HL-60 (cell line): ENCODE results near the gene RELB.

Experiments
- POLR2AphosphoS5 ChIP-seq: IDR thresholded peaks from 2 replicates; pipeline ENCODE4 v1.6.1; 2012; ENCODE audit warnings: low read depth
- TF ChIP-seq, protein P1 (sequence below): IDR thresholded peaks from one replicate; pipeline ENCODE4 v1.5.1; 2011; ENCODE audit warnings: low read length, control low read depth, inconsistent platforms; ENCODE audit not compliant: insufficient read depth

DNA sequence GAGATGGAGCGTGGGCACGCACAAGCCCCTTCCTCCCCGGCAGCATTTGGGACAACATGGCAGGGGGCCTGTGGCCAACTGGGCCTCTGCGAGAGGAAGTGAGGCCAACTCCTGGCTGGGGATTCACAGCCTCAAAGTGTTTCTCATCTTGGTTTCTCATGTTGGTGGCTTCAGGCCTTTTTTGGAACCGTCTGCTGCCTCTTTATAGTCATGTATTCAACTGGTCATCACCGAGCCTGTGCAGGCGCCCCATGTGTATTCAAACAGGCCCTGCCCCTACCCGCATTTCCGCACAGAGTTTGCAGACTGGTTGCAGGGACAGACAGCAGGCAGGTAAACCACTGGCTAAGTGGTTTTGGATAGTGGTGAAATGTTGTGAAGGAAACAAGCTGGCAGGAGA is 17.3 kb upstream of the RELB start:
- TF ChIP-seq, protein P1, sequence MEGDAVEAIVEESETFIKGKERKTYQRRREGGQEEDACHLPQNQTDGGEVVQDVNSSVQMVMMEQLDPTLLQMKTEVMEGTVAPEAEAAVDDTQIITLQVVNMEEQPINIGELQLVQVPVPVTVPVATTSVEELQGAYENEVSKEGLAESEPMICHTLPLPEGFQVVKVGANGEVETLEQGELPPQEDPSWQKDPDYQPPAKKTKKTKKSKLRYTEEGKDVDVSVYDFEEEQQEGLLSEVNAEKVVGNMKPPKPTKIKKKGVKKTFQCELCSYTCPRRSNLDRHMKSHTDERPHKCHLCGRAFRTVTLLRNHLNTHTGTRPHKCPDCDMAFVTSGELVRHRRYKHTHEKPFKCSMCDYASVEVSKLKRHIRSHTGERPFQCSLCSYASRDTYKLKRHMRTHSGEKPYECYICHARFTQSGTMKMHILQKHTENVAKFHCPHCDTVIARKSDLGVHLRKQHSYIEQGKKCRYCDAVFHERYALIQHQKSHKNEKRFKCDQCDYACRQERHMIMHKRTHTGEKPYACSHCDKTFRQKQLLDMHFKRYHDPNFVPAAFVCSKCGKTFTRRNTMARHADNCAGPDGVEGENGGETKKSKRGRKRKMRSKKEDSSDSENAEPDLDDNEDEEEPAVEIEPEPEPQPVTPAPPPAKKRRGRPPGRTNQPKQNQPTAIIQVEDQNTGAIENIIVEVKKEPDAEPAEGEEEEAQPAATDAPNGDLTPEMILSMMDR, result no peak
- no peak for TF ChIP-seq POLR2AphosphoS5
